CD4-positive, alpha-beta T cell treated with Interleukin-17A for 4 hours (primary cell): ENCODE results near the gene SNRPD3.
"Not testable (repeated sequence)": the region's sequence is repeated elsewhere in the genome, so short reads cannot be mapped to it uniquely, and the experiment has no call there.

ENCODE experiments used
- DNase-seq: peaks from one replicate; pipeline ENCODE4 v3.0.0-alpha.2; 2020; ENCODE audit warnings: mixed read lengths

The SNRPD3 gene

GRCh38 chr22:24555165-24556039 is at the start of gene SNRPD3:
Gene SNRPD3, plus strand, starts transcription at chr22:24555999. Its CDS starts 1,676 bp downstream, at chr22:24557675.
- peak; percentile 100 for DNase-seq

- DNase-seq = no peak
Observed at GRCh38 chr22:24506802-24507438, 48.9 kb upstream of the SNRPD3 start.

GRCh38 chr22:24507716-24508115 is 48.1 kb upstream of the SNRPD3 start:
- DNase-seq = no peak

GRCh38 chr22:24510637-24511625 is 44.9 kb upstream of the SNRPD3 start:
- no peak for DNase-seq

- DNase-seq = no peak
Observed at GRCh38 chr22:24512043-24512442, 43.8 kb upstream of the SNRPD3 start.

GRCh38 chr22:24513378-24514240 is 42.2 kb upstream of the SNRPD3 start:
- DNase-seq = no peak

GRCh38 chr22:24514241-24515026 is 41.4 kb upstream of the SNRPD3 start:
- DNase-seq = no peak

GRCh38 chr22:24515027-24515338 is 40.8 kb upstream of the SNRPD3 start:
- DNase-seq = no peak

GRCh38 chr22:24516301-24516737 is 39.5 kb upstream of the SNRPD3 start:
- no peak for DNase-seq

GRCh38 chr22:24517446-24517845 is 38.4 kb upstream of the SNRPD3 start:
- DNase-seq = no peak

GRCh38 chr22:24518228-24518627 is 37.6 kb upstream of the SNRPD3 start:
- DNase-seq = no peak

GRCh38 chr22:24518771-24519485 is 36.9 kb upstream of the SNRPD3 start:
- DNase-seq = no peak

GRCh38 chr22:24519496-24519895 is 36.3 kb upstream of the SNRPD3 start:
- DNase-seq = no peak

GRCh38 chr22:24521791-24522245 is 34.0 kb upstream of the SNRPD3 start:
- DNase-seq = peak; percentile 42

GRCh38 chr22:24523873-24524272 is 31.9 kb upstream of the SNRPD3 start:
- DNase-seq = no peak

- DNase-seq = peak; percentile 80
Observed at GRCh38 chr22:24525416-24526037, 30.3 kb upstream of the SNRPD3 start.

- DNase-seq = no peak
Observed at GRCh38 chr22:24526191-24526590, 29.6 kb upstream of the SNRPD3 start.

- no peak for DNase-seq
Observed at GRCh38 chr22:24529898-24530297, 25.9 kb upstream of the SNRPD3 start.

- not testable (repeated sequence) for DNase-seq
Observed at GRCh38 chr22:24530968-24531367, 24.8 kb upstream of the SNRPD3 start.

- no peak for DNase-seq
Observed at GRCh38 chr22:24532075-24532474, 23.7 kb upstream of the SNRPD3 start.
